ENCODE measurements around the gene CCDC154.

CCDC154 gene

DNA sequence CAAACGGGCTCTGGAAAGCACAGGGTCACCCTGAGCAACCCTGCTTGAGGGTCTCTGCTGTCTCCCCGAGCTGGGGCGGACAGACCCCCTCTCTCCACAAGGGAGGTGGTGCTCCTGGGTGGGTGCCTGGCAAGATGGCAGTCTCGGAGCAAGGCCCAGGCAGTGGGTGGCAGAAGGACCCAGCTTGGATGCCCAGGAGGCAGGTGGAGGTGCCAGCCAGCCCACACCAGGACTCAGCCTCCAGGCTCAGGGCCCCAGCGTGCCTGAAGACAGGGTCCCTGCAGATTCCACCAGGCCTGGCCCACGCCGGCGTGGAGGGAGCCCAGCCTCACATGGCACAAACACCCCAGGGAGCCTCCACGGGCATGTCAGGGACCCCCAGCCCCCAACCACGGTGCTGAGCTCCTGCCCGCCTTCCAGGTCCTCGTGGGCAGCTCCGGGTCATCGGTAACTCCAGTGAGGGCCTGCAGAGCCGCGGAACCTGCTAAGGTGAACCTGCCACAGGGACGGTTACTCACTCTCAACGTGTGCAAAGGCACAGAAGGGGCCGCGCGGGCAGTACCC, 50.7 kb downstream of the CCDC154 start:
- no peak for DNase-seq (ENCODE audit: extremely low read depth in 1 of 2, low read depth in 1 of 2)

- DNase-seq (ENCODE audit: extremely low read depth in 1 of 2, low read depth in 1 of 2), result no peak
Observed at GRCh38 chr16:1392826-1393225, 51.5 kb downstream of the CCDC154 start.

DNA sequence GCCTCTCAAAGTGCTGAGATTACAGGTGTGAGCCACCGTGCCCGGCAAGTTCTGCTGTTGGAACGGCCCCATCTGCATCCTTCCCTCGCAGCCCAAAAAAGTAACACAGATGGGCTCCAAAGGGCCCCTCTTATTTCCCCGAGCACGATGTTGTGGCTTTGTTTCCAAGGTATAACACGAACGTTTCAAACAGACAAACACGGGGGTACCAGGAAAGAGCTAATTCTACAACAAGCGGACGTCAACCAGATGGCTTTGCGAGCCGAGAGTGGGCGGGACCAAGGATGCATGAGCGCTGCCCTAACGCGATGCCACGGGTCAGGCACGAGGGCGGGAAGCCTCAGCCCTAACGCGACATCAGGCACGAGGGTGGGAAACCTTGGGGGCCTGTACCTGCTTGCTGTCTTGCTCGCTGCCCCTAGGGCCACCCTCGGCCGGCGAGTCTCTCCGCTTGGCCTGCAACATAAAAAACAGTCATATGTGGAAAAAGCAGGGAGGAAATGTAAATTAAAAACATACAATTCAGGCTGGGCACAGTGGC, 54.0 kb downstream of the CCDC154 start:
- no peak for DNase-seq (ENCODE audit: extremely low read depth in 1 of 2, low read depth in 1 of 2)

- no peak for DNase-seq (ENCODE audit: extremely low read depth in 1 of 2, low read depth in 1 of 2)
Observed at GRCh38 chr16:1389762-1390161, 54.6 kb downstream of the CCDC154 start.

- DNase-seq (ENCODE audit: extremely low read depth in 1 of 2, low read depth in 1 of 2), result no peak
Observed at GRCh38 chr16:1387331-1387730, 57.0 kb downstream of the CCDC154 start.

DNA sequence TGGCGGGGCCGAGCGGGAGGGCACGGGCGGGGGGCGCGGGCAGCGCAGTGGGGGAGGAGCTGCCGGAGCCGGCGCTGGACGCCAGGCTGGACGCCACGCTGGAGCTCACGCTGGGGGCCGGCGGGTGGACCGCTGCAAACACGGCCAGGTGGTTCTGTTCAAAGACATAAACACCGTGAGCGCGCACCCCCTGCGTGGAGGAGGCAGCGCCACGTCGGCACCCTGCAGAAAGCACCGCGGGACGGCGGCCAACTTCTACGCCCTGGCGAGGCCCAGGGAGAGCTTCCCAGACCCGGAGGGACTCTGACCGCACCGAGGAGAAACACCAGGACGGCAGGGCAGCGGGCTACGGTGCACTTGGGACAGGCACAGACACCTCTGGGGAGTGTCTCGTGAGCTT, 59.1 kb downstream of the CCDC154 start:
- DNase-seq (ENCODE audit: extremely low read depth in 1 of 2, low read depth in 1 of 2), result no peak
